ENCODE results near the gene APPBP2.
"Not testable (repeated sequence)": the region's sequence is repeated elsewhere in the genome, so short reads cannot be mapped to it uniquely, and the experiment has no call there.

The APPBP2 gene

DNA sequence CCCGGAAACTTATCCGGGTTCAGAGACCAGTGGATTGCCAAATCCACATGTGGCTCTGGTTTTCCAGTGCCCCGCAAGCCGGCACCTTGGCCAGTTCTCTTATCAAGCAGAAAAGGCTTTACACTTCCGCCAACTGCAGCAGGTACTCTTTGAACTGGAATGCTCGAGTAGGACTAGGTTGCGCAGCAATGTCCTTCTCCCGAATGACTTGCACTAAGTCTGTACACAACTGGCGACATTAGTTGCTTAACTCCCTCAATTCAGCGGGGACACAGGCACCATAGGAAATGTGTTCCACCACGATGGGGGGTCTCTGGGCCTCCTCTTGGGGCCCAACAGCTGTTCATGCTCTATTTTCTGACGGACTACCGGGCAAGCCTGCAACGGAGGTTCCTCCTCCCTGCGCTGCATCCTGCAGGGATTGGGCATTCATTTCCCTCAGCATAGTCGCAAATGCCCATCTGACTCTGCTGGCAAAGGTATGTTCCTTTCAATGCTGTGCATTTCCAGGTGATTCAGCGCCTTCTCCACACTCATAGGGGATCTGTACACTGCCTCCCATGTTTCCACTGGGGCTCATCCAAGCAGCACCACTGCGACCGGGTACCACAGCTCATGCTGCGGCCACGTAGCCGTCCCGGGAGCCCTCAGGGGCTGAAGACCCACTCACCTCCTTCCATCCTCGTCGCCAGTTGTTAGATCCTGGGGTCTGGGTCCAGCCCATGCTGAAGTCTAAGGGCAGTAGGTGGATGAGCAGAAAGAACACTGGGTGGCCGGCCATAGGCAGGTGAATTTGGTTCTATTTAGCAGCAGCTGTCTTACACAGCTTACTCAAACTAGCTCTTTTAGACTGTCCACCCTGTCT is 34.2 kb upstream of the APPBP2 start:
- H3K4me3 ChIP-seq (replicated peaks in 1 of 2; ENCODE audit: low read depth in 2 of 2, low read length in 2 of 2): no peak overlapping the region
- TF ChIP-seq, protein P1, sequence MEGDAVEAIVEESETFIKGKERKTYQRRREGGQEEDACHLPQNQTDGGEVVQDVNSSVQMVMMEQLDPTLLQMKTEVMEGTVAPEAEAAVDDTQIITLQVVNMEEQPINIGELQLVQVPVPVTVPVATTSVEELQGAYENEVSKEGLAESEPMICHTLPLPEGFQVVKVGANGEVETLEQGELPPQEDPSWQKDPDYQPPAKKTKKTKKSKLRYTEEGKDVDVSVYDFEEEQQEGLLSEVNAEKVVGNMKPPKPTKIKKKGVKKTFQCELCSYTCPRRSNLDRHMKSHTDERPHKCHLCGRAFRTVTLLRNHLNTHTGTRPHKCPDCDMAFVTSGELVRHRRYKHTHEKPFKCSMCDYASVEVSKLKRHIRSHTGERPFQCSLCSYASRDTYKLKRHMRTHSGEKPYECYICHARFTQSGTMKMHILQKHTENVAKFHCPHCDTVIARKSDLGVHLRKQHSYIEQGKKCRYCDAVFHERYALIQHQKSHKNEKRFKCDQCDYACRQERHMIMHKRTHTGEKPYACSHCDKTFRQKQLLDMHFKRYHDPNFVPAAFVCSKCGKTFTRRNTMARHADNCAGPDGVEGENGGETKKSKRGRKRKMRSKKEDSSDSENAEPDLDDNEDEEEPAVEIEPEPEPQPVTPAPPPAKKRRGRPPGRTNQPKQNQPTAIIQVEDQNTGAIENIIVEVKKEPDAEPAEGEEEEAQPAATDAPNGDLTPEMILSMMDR (IDR thresholded peaks at IDR 0.05; ENCODE audit: low read depth, low read length): no peak
- no peak for DNase-seq (ENCODE audit: low read depth in 2 of 2)

DNA sequence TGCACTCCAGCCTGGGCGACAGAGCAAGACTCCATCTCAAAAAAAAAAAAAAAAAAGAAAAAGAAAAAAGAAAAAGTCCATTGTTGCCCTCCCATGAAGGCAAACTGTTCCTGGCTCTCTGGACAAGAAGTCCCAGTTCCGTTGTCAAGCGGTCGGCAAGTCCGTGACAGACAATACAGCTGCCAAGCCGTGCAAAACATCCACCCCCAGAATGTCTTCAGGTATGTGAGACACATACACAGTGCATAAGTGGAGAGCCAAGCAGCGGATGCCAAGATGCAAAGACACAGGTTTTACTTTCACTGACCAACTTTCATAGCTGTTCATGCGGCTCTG is 33.6 kb upstream of the APPBP2 start:
- TF ChIP-seq, protein P1 (IDR thresholded peaks at IDR 0.05; ENCODE audit: low read depth, low read length): no peak
- H3K4me3 ChIP-seq (replicated peaks in 1 of 2; ENCODE audit: low read depth in 2 of 2, low read length in 2 of 2): no peak overlapping the region
- no peak for DNase-seq (ENCODE audit: low read depth in 2 of 2)

DNA sequence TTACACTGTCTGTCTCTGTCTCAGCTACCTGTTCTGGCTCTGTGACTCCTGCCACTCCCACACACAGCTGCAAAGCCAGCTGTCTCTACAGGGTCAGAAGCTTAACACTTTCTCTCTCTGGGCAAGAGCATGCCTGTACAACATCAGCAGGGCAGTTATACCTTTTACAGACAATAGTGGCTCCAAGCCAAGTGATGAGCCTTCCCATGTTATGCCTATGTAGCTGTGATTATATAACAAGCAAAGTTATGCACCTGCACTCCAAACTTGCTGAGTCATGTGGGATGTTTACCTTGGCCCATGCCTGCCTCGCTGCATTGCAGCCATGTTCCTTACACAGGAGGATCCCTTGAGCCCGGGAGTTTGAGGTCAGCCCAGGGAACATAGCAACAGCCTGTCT is 31.8 kb upstream of the APPBP2 start:
- no peak overlapping the region for H3K4me3 ChIP-seq (replicated peaks in 1 of 2; ENCODE audit: low read depth in 2 of 2, low read length in 2 of 2)
- peak in 1 of 2 donors; percentile 33 for DNase-seq (ENCODE audit: low read depth in 2 of 2)
- TF ChIP-seq, protein P1 (IDR thresholded peaks at IDR 0.05; ENCODE audit: low read depth, low read length): no peak

DNA sequence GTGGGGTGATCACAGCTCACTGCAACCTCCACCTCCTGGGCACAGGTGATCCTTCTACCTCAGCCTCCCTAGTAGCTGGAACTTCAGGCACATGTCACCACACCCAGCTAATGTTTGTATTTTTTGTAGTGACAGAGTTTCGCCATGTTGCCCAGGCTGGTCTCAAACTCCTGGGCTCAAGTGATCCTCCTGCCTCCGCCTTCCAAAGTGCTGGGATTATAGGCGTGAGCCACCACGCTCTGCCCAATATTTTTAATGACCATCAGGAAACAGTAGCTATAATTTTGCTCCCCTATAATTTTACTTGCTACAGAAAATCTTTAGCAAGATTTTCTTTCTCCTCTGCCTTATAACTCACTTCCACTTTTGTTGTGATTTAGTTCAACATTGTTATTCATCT is 29.7 kb upstream of the APPBP2 start:
- H3K4me3 ChIP-seq (replicated peaks in 1 of 2; ENCODE audit: low read depth in 2 of 2, low read length in 2 of 2): no peak overlapping the region
- TF ChIP-seq, protein P1 (IDR thresholded peaks at IDR 0.05; ENCODE audit: low read depth, low read length): no peak
- no peak for DNase-seq (ENCODE audit: low read depth in 2 of 2)

DNA sequence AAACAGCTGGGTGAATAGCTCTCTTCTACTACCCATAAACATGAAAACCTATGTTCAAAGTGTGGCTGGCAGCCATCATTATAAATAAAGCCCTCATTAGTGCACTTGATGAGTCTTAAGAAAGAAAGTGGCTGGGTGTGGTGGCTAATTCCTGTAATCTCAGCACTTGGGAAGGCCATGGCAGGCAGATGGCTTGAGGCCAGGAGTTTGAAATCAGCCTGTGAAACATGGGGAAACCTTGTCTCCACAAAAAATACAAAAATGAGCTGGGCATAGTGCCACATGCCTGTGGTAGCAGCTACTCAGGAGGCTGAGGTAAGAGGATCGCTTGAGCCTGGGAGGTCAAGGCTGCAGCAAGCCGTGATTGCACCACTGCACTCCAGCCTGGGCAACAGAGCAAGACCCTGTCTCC is 28.3 kb upstream of the APPBP2 start:
- peak; percentile 92 to 98 for DNase-seq (ENCODE audit: low read depth in 2 of 2)
- TF ChIP-seq, protein P1 (IDR thresholded peaks at IDR 0.05; ENCODE audit: low read depth, low read length): no peak
- H3K4me3 ChIP-seq (replicated peaks in 1 of 2; ENCODE audit: low read depth in 2 of 2, low read length in 2 of 2): no peak overlapping the region

DNA sequence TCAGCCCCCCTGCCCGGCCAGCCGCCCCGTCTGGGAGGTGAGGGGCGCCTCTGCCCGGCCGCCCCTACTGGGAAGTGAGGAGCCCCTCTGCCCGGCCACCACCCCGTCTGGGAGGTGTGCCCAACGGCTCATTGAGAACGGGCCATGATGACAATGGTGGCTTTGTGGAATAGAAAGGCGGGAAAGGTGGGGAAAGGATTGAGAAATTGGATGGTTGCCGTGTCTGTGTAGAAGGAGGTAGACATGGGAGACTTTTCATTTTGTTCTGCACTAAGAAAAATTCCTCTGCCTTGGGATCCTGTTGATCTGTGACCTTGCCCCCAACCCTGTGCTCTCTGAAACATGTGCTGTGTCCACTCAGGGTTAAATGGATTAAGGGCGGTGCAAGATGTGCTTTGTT is 26.2 kb upstream of the APPBP2 start:
- not testable (repeated sequence) for DNase-seq (ENCODE audit: low read depth in 2 of 2); H3K4me3 ChIP-seq (replicated peaks in 1 of 2; ENCODE audit: low read depth in 2 of 2, low read length in 2 of 2)

DNA sequence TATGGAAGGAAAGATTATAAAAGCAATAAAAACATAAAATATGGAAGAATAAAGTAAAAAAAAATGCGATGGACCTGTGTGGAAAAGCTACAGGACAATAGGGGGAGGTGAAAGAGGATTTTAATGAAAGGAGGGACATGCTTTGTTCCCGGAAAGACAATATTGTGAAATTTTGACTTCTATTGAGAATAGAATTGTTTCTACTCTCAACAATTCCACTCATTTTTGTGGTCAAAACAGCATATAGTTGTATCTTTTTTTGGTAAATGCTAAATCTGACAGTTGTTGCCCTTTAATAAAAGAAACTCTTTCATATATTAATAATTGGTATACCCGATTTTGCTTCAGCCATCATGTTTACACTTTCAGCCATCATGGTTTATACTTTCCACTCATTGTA is 22.9 kb upstream of the APPBP2 start:
- peak; percentile 25 to 58 for DNase-seq (ENCODE audit: low read depth in 2 of 2)
- TF ChIP-seq, protein P1 (IDR thresholded peaks at IDR 0.05; ENCODE audit: low read depth, low read length): no peak

More for the DNA sequence above, 22.9 kb upstream of the APPBP2 start:
- H3K4me3 ChIP-seq (replicated peaks in 1 of 2; ENCODE audit: low read depth in 2 of 2, low read length in 2 of 2): no peak overlapping the region
